GM21737 (cell line): Measurements from ENCODE around the gene BICD1.

Source experiments
- ATAC-seq: cut with Tn5 transposase; IDR thresholded peaks from one replicate; pipeline ENCODE4 v1.9.1; 2021; ENCODE audit warnings: mild to moderate bottlenecking, moderate library complexity; ENCODE audit not compliant: unreplicated experiment

The BICD1 gene

DNA sequence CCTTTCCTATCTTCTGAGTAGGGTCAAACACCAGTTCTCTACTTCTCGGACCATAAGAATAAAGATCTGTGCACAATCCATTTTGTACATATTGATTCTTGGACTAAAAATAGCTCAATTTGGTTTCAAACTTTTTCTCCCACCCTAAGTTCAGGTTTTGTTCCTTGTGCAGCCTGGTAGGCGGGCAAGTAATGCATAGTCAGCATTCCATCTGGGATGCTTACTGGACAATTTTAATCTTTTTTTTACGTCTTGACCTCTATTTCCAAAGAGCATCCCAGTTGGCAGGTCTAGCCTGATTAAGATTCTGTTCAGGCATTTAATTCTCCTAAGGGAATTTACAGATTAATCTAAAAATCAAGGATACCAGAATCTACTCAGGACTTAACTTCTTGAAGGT, 126.9 kb downstream of the BICD1 start:
- ATAC-seq, result no peak

DNA sequence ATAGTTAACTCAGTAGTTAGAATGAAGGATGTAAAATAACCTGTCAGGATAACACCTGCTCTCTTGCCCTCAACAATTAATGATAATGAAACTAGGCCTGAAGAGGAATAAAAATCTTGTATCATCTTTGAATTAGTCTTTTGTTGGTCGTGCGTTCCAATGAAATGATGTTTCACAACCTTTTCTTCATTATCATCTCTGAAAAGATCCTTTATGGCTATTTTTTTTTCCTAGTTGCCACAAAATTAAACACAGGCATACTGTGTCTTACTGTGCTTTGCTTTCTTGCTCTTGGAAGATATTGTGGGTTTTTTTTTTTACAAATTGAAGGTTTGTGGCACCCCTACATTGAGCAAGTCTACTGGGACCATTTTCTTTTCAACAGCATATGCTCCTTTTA, 128.6 kb downstream of the BICD1 start:
- no peak for ATAC-seq

DNA sequence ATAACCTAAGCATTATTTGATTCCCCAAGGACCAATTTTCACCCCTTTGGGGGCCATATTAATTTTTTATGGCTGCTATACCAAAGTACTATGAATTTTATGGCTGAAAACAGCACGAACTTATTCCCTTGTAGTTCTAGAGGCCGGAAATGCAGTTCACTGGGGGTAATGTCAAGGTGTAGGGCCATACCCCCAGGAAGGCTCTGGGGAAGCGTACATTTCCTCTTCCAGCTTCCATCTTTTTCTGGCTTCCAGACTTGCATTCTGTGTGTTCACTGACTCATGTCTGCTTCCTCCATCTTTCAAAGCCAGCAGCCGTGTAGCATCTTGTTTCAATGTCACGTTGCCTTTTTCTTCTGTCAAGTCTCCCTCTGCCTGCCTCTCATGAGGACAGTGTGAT, 133.5 kb downstream of the BICD1 start:
- no peak for ATAC-seq

GRCh38 chr12:32240831-32241230, 134.2 kb downstream of the BICD1 start:
- no peak for ATAC-seq

GRCh38 chr12:32242641-32243040, 136.0 kb downstream of the BICD1 start:
- ATAC-seq, result no peak

DNA sequence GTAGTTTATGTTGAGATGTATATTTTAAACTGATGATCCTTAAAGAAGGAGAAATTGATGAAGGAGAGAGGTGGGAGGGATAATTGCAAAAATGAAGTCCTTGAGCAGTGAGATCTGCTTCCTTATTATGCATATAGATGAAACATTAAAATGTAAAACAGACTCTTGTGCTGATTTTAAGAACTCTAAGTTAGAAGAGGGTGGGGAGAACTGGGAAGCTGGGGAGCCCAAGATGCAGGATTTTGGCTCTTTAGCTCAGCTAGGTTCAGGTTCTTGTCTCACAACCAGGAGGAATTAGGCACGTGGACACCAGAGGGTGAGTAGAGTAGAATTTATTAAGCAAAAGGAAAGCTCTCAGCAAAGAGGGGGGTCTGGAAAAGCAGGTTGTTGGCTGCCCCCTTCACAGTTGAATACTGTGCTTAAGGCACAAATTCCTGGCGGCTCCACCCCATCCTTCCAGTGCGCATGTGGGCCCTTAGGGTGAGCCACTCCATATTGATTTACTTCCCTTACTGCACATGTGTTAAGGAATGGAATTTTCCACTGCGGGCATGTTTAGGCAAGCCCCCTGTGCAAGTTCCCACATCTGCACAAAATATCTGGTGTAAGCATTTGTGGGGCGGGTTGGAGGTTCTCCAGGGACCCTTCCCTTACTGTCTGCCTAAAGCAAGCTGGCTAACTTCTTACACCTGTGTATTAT, 141.9 kb downstream of the BICD1 start:
- no peak for ATAC-seq

GRCh38 chr12:32249777-32250176, 143.1 kb downstream of the BICD1 start:
- ATAC-seq, result no peak

DNA sequence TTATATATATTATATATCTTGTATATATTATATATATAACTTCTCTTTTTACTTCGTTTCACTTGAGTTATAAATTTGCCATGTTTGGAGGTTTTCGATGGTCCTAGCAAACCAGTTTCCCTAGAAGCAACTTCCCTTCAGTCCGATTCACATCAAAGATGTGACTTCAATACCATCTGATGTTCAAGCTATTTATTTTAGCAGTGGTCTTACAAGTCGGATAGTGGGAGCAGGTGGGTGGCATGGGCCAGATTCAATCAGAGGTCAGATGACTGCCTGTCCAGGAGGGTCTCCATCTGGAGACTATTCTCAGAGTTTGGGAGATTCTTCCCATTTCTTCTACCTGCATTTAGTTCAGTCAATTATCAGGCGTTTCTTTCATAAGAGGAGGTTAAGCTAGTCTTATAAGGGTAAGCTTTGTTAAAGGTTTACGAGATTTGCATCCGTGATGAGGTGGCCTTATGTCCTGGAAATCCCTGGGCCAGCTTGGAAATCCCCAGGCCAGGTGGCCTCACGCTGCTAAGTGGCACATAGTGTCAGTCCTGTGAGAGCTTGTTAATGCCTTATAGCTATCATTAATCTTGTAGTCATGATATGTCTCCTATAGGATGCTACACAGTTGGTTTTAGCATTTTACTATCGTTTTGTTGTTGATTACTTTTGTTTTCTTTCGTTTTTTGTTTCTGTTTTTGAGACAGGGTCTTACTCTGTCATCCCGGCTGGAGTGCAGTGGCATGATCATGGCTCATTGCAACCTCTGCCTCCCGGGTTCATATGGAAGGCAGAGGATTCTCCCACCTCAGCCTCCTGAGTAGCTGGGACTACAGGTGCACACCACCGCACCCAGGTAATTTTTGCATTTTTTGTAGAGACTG, 145.8 kb downstream of the BICD1 start:
- peak; percentile 53 for ATAC-seq

DNA sequence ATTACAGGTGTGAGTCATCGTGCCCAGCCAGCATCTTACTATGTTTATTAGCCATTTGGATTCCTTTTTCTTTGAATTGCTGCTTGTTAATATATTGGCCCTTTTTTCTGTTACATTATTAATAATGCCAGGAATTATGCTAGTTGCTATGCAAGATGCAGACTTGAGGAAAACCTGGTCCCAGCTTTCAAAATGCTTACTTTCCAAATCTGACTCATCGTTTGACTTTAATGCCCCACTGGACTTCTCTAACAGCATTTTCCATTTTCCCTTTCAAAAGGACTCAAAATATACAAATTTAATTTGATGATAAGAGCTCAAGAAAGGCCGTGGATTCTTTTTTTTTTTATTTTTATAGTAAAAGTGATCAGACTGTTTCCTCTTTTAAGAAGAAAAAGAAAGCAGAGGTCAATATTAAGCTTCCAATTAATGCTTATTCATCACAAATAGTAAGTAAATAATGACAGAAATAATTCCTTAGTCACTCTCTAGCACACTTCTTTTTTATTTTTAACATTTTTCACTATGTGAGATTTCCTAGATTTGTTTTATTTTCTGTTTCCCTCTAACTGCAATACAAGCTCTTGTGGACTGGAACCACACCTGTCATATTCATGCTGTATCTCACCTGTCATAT, 146.6 kb downstream of the BICD1 start:
- ATAC-seq, result no peak

DNA sequence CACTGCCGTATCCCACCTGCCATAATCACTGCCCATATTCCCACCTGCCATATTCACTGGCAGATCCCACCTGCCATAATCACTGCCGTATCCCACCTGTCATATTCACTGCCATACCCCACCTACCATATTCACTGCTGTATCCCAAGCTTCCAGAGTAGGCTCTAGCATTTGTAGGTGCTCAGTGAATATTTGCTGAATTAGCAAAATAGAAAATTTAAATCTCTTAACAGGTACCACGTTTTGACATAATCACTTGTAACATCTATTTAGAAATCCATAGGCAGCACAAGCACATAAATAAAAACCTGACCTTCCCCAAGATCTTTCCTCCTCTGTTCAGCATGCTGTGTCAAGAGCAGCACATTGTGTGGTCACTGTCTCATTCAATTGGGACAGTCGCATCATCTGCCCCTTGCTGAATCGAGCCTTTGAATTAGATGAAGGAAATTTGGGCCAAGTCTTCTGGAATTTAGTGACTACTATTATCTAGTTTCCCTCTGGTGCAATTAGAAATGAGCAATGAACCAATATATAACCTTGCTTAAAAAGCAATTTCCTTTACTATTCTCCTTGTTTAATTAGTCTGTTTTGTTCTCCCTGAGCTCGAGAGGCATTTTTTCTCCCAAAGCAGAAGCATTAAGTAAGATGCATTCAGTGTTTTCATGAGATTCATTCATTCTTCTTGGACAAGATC, 147.8 kb downstream of the BICD1 start:
- no peak for ATAC-seq

GRCh38 chr12:32255588-32255987, 148.9 kb downstream of the BICD1 start:
- ATAC-seq, result no peak

DNA sequence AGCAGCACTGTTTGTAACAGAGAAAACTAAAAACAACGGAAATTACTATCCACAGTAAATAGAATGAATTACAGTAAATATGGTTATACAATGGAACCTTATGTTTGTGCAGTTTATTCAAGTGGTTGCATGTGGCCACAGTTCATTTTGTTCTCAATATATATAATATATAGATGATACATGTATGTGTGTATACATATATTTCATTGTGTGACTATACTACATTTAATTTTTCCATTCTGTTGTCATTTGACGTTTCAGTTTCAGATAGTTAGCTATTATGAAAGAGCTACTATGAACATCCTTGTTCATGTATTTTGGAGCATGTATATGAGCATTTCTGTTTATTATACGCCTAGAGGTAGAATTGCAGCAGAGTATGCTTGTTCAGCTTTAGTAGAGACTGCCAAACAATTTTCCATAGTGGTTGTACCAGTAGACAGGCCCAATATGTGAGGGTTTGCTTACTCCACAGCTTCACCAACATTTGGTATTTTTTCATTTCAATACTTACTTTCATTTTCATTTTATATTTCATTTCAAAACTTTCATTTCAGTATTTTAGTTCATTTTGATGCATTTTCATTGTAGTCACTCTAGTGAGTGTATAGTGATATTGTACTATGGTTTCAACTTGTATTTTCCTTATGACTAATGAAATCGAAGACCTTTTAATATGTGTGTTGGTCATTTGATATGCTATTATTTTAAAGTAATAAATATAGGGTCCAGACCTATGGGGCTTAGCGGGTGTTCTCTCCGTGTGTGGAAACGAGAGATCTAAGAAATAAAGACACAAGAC, 151.2 kb downstream of the BICD1 start:
- ATAC-seq, result no peak

GRCh38 chr12:32260696-32261095, 154.0 kb downstream of the BICD1 start:
- no peak for ATAC-seq

GRCh38 chr12:32261638-32262037, 155.0 kb downstream of the BICD1 start:
- ATAC-seq, result no peak

DNA sequence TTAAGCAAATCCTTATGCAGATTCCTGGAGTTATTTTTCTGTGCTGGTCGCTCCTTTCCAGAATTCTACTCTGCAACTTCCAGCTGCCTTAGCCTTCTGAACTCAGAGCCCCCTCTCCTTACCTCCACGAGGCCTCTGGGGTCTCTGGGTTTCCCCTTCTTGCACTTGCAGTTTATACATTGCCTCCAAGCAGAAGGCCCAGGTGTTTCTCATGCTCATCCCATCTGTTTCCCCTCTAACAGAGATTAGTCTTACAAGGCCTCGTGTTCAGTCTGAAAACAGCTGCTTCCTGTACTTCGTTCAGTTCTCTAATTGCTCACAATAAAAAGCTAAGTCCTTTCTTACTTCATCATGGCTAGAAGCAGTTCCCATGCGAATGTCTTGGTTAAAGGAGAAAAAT, 158.3 kb downstream of the BICD1 start:
- peak; percentile 56 for ATAC-seq

DNA sequence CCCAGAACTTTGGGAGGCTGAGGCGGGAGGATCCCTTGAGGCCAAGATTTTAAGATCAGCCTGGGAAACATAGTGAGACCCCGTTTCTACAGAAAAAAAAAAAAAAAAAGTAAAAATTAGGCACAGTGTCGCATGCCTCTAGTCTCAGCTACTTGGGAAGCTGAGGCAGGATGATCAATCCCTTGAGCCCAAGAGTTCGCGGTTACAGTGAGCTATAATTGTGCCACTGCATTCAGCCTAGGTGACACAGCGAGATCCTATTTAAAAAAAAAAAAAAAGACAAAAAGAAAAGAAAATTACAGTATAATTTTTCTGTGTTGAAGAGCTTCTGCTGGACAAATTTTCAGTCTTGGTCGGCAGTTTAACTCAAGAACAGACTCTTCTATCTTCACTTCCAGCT, 158.8 kb downstream of the BICD1 start:
- ATAC-seq, result no peak

GRCh38 chr12:32265951-32266350, 159.3 kb downstream of the BICD1 start:
- ATAC-seq, result no peak

DNA sequence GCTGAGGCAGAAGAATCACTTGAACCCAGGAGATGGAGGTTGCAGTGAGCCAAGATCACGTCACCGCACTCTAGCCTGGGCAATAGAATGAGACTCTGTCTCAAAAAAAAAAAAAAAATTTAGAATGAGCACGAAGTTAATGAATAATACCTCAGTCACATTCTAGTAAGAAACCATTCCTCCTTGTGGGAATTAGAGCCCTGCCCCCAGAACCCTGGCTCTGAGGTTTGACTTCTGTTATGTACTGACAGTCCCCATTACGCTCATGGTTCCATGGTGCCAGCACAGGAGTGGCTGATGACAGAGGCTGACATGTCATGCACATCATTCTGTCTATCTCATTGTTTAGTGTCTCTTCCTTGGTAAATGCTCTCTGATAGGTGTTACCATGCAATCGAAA, 160.1 kb downstream of the BICD1 start:
- no peak for ATAC-seq

DNA sequence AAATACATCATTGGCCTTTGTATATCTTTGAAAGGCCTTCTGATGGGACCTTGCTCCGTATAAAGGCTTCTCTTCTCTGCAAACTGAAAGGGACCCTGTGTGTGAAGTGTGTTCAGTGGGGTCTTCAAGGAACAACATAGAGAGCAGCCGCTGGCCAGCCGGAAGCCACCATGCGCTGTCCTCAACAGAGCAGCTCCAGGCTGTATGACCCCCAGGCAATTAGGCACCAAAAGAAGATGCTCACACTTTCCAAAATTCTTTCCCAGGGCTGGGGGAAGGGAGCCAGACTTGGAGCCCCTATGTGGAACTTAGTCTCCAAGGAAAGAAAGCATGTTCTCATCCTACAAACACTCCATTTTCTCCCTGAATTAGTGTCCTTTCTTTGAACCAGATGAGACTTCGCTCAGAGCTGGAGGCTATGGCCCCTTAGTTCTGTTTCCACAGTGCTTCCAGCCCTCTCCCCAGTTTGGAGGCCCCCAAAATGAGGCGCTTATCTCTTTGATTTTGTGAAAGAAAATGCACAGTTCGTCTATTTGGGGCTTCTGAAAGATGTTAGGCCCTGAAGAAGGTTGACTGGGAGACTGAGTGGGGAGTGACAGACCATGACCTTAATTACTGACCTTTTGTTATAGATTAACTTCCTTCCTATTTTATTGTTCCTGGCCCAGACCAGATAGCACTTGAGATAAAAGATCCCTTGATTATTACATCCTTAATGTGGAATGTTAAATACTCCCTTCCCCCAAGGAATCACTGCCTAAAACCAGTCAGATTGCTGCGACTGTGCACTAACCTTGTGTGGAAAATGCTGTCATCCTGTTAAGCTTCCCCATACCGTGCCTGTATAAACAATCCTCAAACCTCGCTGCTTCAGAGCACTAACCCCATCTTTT, 164.4 kb downstream of the BICD1 start:
- ATAC-seq, result no peak
